Stimulated activated effector memory CD8-positive, alpha-beta T cell treated with anti-CD3 and anti-CD28 coated beads, Interleukin-12 subunit alpha, Interleukin-12 subunit beta, amount 100 ng/mL, for 72 hours (primary cell): ENCODE measurements around the gene ADAMTS9.
A peak's percentile ranks its signal among the peaks of the same experiment; 100 is the strongest.

Experiments used
- ATAC-seq: fragments of 150-1000 bp; cut with Tn5 transposase; 2 replicates; pipeline ENCODE4 v1.10.0; 2021
- DNase-seq, 2 donors: peaks; one replicate each; pipeline ENCODE4 v3.0.0; 2021 to 2022; ENCODE audit warnings: low spot score in 2 of 2
- H3K27ac Mint-ChIP-seq: one replicate; pipeline ENCODE4 v1.8.0; 2022; ENCODE audit warnings: mild to moderate bottlenecking, mixed read lengths
- H3K36me3 Mint-ChIP-seq: one replicate; pipeline ENCODE4 v1.8.0; 2022; ENCODE audit warnings: mild to moderate bottlenecking, mixed read lengths
- H3K4me1 Mint-ChIP-seq: one replicate; pipeline ENCODE4 v1.8.0; 2022; ENCODE audit warnings: mixed read lengths
- H3K4me3 Mint-ChIP-seq: one replicate; pipeline ENCODE4 v1.8.0; 2022; ENCODE audit warnings: mild to moderate bottlenecking, mixed read lengths
- H3K9me3 Mint-ChIP-seq: one replicate; pipeline ENCODE4 v1.8.0; 2022; ENCODE audit warnings: mixed read lengths

The ADAMTS9 gene

GRCh38 chr3:64533617-64534317 is 154.0 kb downstream of the ADAMTS9 start:
- H3K4me3 Mint-ChIP-seq = no peak overlapping the region
- DNase-seq = peak; percentile 12 to 58

GRCh38 chr3:64530434-64531049 is 157.3 kb downstream of the ADAMTS9 start:
- no peak overlapping the region for H3K4me3 Mint-ChIP-seq
- DNase-seq = peak in 1 of 2 donors; percentile 48
- no peaks in the 10 kb centered on the region for H3K9me3 Mint-ChIP-seq
- no peaks in the 10 kb centered on the region for H3K36me3 Mint-ChIP-seq
- no peak for ATAC-seq
- no peak overlapping the region for H3K27ac Mint-ChIP-seq
- no peaks in the 10 kb centered on the region for H3K4me1 Mint-ChIP-seq

More at GRCh38 chr3:64533617-64534317, 154.0 kb downstream of the ADAMTS9 start:
- no peaks in the 10 kb centered on the region for H3K36me3 Mint-ChIP-seq
- H3K9me3 Mint-ChIP-seq = no peaks in the 10 kb centered on the region
- no peaks in the 10 kb centered on the region for H3K4me1 Mint-ChIP-seq
- ATAC-seq = peak; percentile 72
- H3K27ac Mint-ChIP-seq = no peak overlapping the region

- Mint-ChIP-seq H3K4me1 (no peaks in the 10 kb centered on the region), H3K9me3 (no peaks in the 10 kb centered on the region), H3K4me3 (no peak overlapping the region), H3K27ac (no peak overlapping the region), H3K36me3 (no peaks in the 10 kb centered on the region)
- no peak for ATAC-seq
- DNase-seq = no peak
Observed at GRCh38 chr3:64523324-64523723, 164.5 kb downstream of the ADAMTS9 start.

- DNase-seq (no peak), ATAC-seq (no peak)
- no peak overlapping the region for H3K27ac Mint-ChIP-seq
- no peak overlapping the region for H3K4me3 Mint-ChIP-seq
- no peaks in the 10 kb centered on the region for H3K36me3 Mint-ChIP-seq
- peaks cover 3% of the 10 kb centered on the region for H3K9me3 Mint-ChIP-seq
- no peaks in the 10 kb centered on the region for H3K4me1 Mint-ChIP-seq
Observed at GRCh38 chr3:64520334-64520733, 167.5 kb downstream of the ADAMTS9 start.

- Mint-ChIP-seq H3K27ac (no peak overlapping the region), H3K4me3 (no peak overlapping the region), H3K36me3 (no peaks in the 10 kb centered on the region), H3K4me1 (no peaks in the 10 kb centered on the region), H3K9me3 (peaks cover 3% of the 10 kb centered on the region)
- DNase-seq (no peak), ATAC-seq (no peak)
Observed at GRCh38 chr3:64518950-64519349, 168.8 kb downstream of the ADAMTS9 start.

GRCh38 chr3:64518496-64518895 is 169.3 kb downstream of the ADAMTS9 start:
- H3K36me3 Mint-ChIP-seq = no peaks in the 10 kb centered on the region
- DNase-seq = no peak
- ATAC-seq = no peak
- H3K4me1 Mint-ChIP-seq = no peaks in the 10 kb centered on the region
- no peak overlapping the region for H3K4me3 Mint-ChIP-seq
- H3K9me3 Mint-ChIP-seq = peaks cover 3% of the 10 kb centered on the region
- H3K27ac Mint-ChIP-seq = no peak overlapping the region

GRCh38 chr3:64514889-64515288 is 172.9 kb downstream of the ADAMTS9 start:
- H3K36me3 Mint-ChIP-seq = no peaks in the 10 kb centered on the region
- ATAC-seq = no peak
- DNase-seq = no peak
- no peaks in the 10 kb centered on the region for H3K4me1 Mint-ChIP-seq
- H3K27ac Mint-ChIP-seq = no peak overlapping the region
- H3K9me3 Mint-ChIP-seq = peaks cover 7% of the 10 kb centered on the region
- no peak overlapping the region for H3K4me3 Mint-ChIP-seq

GRCh38 chr3:64509206-64509605 is 178.6 kb downstream of the ADAMTS9 start:
- Mint-ChIP-seq H3K36me3 (no peaks in the 10 kb centered on the region), H3K4me3 (no peak overlapping the region), H3K27ac (no peak overlapping the region), H3K9me3 (peaks cover 3% of the 10 kb centered on the region), H3K4me1 (no peaks in the 10 kb centered on the region)
- DNase-seq = no peak
- no peak for ATAC-seq

- H3K9me3 Mint-ChIP-seq = peaks cover 3% of the 10 kb centered on the region
- H3K4me3 Mint-ChIP-seq = no peak overlapping the region
- H3K4me1 Mint-ChIP-seq = no peaks in the 10 kb centered on the region
- no peak overlapping the region for H3K27ac Mint-ChIP-seq
- ATAC-seq (no peak), DNase-seq (no peak)
- H3K36me3 Mint-ChIP-seq = no peaks in the 10 kb centered on the region
Observed at GRCh38 chr3:64508140-64508539, 179.7 kb downstream of the ADAMTS9 start.

GRCh38 chr3:64506255-64506654 is 181.5 kb downstream of the ADAMTS9 start:
- Mint-ChIP-seq H3K27ac (no peak overlapping the region), H3K9me3 (no peaks in the 10 kb centered on the region)
- DNase-seq = no peak

GRCh38 chr3:64505419-64505818 is 182.4 kb downstream of the ADAMTS9 start:
- DNase-seq (no peak), ATAC-seq (no peak)
- Mint-ChIP-seq H3K9me3 (no peaks in the 10 kb centered on the region), H3K4me3 (no peak overlapping the region), H3K36me3 (no peaks in the 10 kb centered on the region), H3K4me1 (no peaks in the 10 kb centered on the region), H3K27ac (no peak overlapping the region)

More at GRCh38 chr3:64506255-64506654, 181.5 kb downstream of the ADAMTS9 start:
- Mint-ChIP-seq H3K4me3 (no peak overlapping the region), H3K4me1 (no peaks in the 10 kb centered on the region), H3K36me3 (no peaks in the 10 kb centered on the region)
- no peak for ATAC-seq

GRCh38 chr3:64502284-64502683 is 185.5 kb downstream of the ADAMTS9 start:
- no peak for DNase-seq
- Mint-ChIP-seq H3K27ac (no peak overlapping the region), H3K4me3 (no peak overlapping the region), H3K4me1 (no peaks in the 10 kb centered on the region), H3K9me3 (no peaks in the 10 kb centered on the region), H3K36me3 (no peaks in the 10 kb centered on the region)
- ATAC-seq = no peak

GRCh38 chr3:64501298-64501906 is 186.4 kb downstream of the ADAMTS9 start:
- no peaks in the 10 kb centered on the region for H3K36me3 Mint-ChIP-seq
- H3K4me1 Mint-ChIP-seq = no peaks in the 10 kb centered on the region
- no peak overlapping the region for H3K4me3 Mint-ChIP-seq
- no peak for ATAC-seq
- DNase-seq = no peak
- H3K9me3 Mint-ChIP-seq = no peaks in the 10 kb centered on the region
- H3K27ac Mint-ChIP-seq = no peak overlapping the region

- no peaks in the 10 kb centered on the region for H3K9me3 Mint-ChIP-seq
- H3K27ac Mint-ChIP-seq = no peak overlapping the region
- no peaks in the 10 kb centered on the region for H3K4me1 Mint-ChIP-seq
- no peaks in the 10 kb centered on the region for H3K36me3 Mint-ChIP-seq
- DNase-seq (no peak), ATAC-seq (no peak)
- no peak overlapping the region for H3K4me3 Mint-ChIP-seq
Observed at GRCh38 chr3:64496786-64497490, 190.9 kb downstream of the ADAMTS9 start.

- ATAC-seq = no peak
- H3K4me1 Mint-ChIP-seq = no peaks in the 10 kb centered on the region
- DNase-seq = no peak
- no peaks in the 10 kb centered on the region for H3K36me3 Mint-ChIP-seq
- H3K4me3 Mint-ChIP-seq = no peak overlapping the region
- H3K9me3 Mint-ChIP-seq = no peaks in the 10 kb centered on the region
- no peak overlapping the region for H3K27ac Mint-ChIP-seq
Observed at GRCh38 chr3:64495781-64496334, 191.9 kb downstream of the ADAMTS9 start.
